ENCODE results near the gene CDKAL1.

CDKAL1 gene

GRCh38 chr6:21101694-21102093 is 567.4 kb downstream of the CDKAL1 start:
- Histone ChIP-seq H3K4me1 (no peaks in the 10 kb centered on the region), H3K9me3 (ENCODE audit: control insufficient read depth, low read length) (no peaks in the 10 kb centered on the region), H3K27me3 (ENCODE audit: control insufficient read depth, insufficient read depth, low read length) (no peaks in the 10 kb centered on the region), H2AFZ (no peak overlapping the region), H3K4me3 (ENCODE audit: low read depth, low read length) (no peak overlapping the region), H3K79me2 (no peaks in the 10 kb centered on the region), H3K4me2 (ENCODE audit: low read length) (no peak overlapping the region), H3K27ac (no peak overlapping the region), H3K9ac (no peak overlapping the region), H3K36me3 (ENCODE audit: control insufficient read depth, insufficient read depth, low read length) (no peaks in the 10 kb centered on the region)
- no peak for TF ChIP-seq CTCF (IDR thresholded peaks at IDR 0.05)

- Histone ChIP-seq H2AFZ (no peak overlapping the region), H3K4me1 (no peaks in the 10 kb centered on the region), H3K36me3 (ENCODE audit: control insufficient read depth, insufficient read depth, low read length) (no peaks in the 10 kb centered on the region), H3K79me2 (no peaks in the 10 kb centered on the region), H3K4me3 (ENCODE audit: low read depth, low read length) (no peak overlapping the region), H3K9me3 (ENCODE audit: control insufficient read depth, low read length) (no peaks in the 10 kb centered on the region), H3K27me3 (ENCODE audit: control insufficient read depth, insufficient read depth, low read length) (no peaks in the 10 kb centered on the region), H3K4me2 (ENCODE audit: low read length) (no peak overlapping the region), H3K27ac (no peak overlapping the region), H3K9ac (no peak overlapping the region)
- no peak for TF ChIP-seq CTCF (IDR thresholded peaks at IDR 0.05)
These were observed 567.9 kb downstream of the CDKAL1 start for GRCh38 chr6:21102201-21102600.

GRCh38 chr6:21102624-21103023 is 568.4 kb downstream of the CDKAL1 start:
- no peaks in the 10 kb centered on the region for H3K27me3 ChIP-seq (ENCODE audit: control insufficient read depth, insufficient read depth, low read length)
- no peaks in the 10 kb centered on the region for H3K4me1 ChIP-seq
- no peak for TF ChIP-seq CTCF (IDR thresholded peaks at IDR 0.05)
- no peaks in the 10 kb centered on the region for H3K9me3 ChIP-seq (ENCODE audit: control insufficient read depth, low read length)
- H3K4me2 ChIP-seq (ENCODE audit: low read length), result no peak overlapping the region
- no peak overlapping the region for H2AFZ ChIP-seq
- H3K9ac ChIP-seq, result no peak overlapping the region
- H3K27ac ChIP-seq, result no peak overlapping the region
- H3K36me3 ChIP-seq (ENCODE audit: control insufficient read depth, insufficient read depth, low read length), result no peaks in the 10 kb centered on the region
- H3K79me2 ChIP-seq, result no peaks in the 10 kb centered on the region
- no peak overlapping the region for H3K4me3 ChIP-seq (ENCODE audit: low read depth, low read length)

DNA sequence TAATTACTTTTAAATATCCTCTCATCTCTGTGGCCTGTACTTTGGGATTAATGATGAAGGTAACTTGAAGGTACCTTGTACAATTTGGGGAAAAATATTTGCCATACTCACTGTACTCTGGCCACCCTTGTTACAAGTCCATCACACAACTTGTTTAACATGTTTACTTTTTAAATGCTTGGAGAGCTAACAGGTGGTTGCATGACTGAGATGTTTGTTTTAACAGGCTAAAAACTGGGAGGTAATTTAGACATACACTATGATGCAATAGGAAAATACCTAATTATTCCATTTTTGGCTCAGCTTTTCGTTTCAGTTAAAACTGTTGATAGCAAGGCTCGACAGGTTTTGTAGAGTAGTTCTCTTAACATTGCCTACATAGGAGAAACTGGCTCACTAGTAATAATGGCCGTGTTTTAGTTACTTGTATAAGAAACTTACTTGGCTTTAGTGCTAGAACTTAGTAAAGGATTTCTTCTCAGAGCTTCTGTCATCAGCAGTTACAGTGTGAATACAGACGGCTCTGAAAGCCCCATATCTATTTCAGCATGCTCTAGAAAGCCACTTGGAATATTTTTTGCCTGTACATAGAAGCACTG is 569.5 kb downstream of the CDKAL1 start:
- no peaks in the 10 kb centered on the region for H3K9me3 ChIP-seq (ENCODE audit: control insufficient read depth, low read length)
- H3K27ac ChIP-seq, result no peak overlapping the region
- no peak overlapping the region for H3K9ac ChIP-seq
- H3K27me3 ChIP-seq (ENCODE audit: control insufficient read depth, insufficient read depth, low read length), result no peaks in the 10 kb centered on the region
- H3K36me3 ChIP-seq (ENCODE audit: control insufficient read depth, insufficient read depth, low read length), result no peaks in the 10 kb centered on the region
- no peaks in the 10 kb centered on the region for H3K4me1 ChIP-seq
- no peak overlapping the region for H3K4me3 ChIP-seq (ENCODE audit: low read depth, low read length)
- H3K79me2 ChIP-seq, result no peaks in the 10 kb centered on the region
- no peak overlapping the region for H3K4me2 ChIP-seq (ENCODE audit: low read length)
- no peak for TF ChIP-seq CTCF (IDR thresholded peaks at IDR 0.05)
- H2AFZ ChIP-seq, result no peak overlapping the region

- Histone ChIP-seq H3K27me3 (ENCODE audit: control insufficient read depth, insufficient read depth, low read length) (no peaks in the 10 kb centered on the region), H3K4me1 (no peaks in the 10 kb centered on the region), H3K27ac (no peak overlapping the region), H3K36me3 (ENCODE audit: control insufficient read depth, insufficient read depth, low read length) (no peaks in the 10 kb centered on the region), H3K9me3 (ENCODE audit: control insufficient read depth, low read length) (no peaks in the 10 kb centered on the region), H3K4me3 (ENCODE audit: low read depth, low read length) (no peak overlapping the region), H3K9ac (no peak overlapping the region), H3K4me2 (ENCODE audit: low read length) (no peak overlapping the region), H2AFZ (no peak overlapping the region), H3K79me2 (no peaks in the 10 kb centered on the region)
- no peak for TF ChIP-seq CTCF (IDR thresholded peaks at IDR 0.05)
These were observed 570.0 kb downstream of the CDKAL1 start for GRCh38 chr6:21104288-21104687.

All from parathyroid adenoma (tissue), 2 donors.